Thyroid gland (tissue), 4 donors: Measurements from ENCODE around the gene DDRGK1. TPM values are rescaled to one million over a fixed set of nuclear protein-coding genes. Genes with fewer than 3 reads are reported as not detected.

Experiments used
- DNase-seq, 2 donors: peaks; one replicate each; pipeline ENCODE4 v3.0.0-alpha.2; 2019
- H3K27ac ChIP-seq, 3 donors: fragments of 200-600 bp; sonication (generic); 1 replicate in 2 of 3; 2 replicates in 1 of 3; pipeline ENCODE4 v1.5.1; 2016 to 2019; ENCODE audit warnings: mild to moderate bottlenecking in 1 of 3, moderate library complexity in 1 of 3
- H3K27me3 ChIP-seq: fragments of 200-600 bp; sonication (generic); one replicate; pipeline ENCODE4 v1.5.1; 2019
- H3K36me3 ChIP-seq, 2 donors: fragments of 200-600 bp; sonication (generic); one replicate each; pipeline ENCODE4 v1.5.1; 2016 to 2019
- H3K4me1 ChIP-seq, 2 donors: fragments of 200-600 bp; sonication (generic); one replicate each; pipeline ENCODE4 v1.5.1; 2017 to 2019
- H3K4me3 ChIP-seq, 3 donors: fragments of 200-600 bp; sonication (generic); replicated peaks in 1 of 3; 1 replicate in 2 of 3; 2 replicates in 1 of 3; pipeline ENCODE4 v1.5.1; 2016; ENCODE audit warnings: mild to moderate bottlenecking in 1 of 3
- H3K9me3 ChIP-seq: fragments of 200-600 bp; sonication (generic); one replicate; pipeline ENCODE4 v1.5.1; 2017
- CTCF ChIP-seq, 6 experiments: fragments of 200-600 bp in 3 of 6; fragments of 450-650 bp in 3 of 6; sonication (generic) in 3 of 6; IDR thresholded peaks; one replicate each; pipeline ENCODE4 v1.5.1; 2016 to 2019; ENCODE audit warnings: antibody characterized with exemption in 6 of 6, mild to moderate bottlenecking in 2 of 6, inconsistent platforms in 1 of 6, moderate library complexity in 1 of 6
- POLR2A ChIP-seq, 2 donors: fragments of 450-650 bp; IDR thresholded peaks; one replicate each; pipeline ENCODE4 v1.6.1; 2017; ENCODE audit warnings: antibody characterized with exemption in 2 of 2, mild to moderate bottlenecking in 2 of 2, moderate library complexity in 1 of 2
- WGBS, 2 donors: methylation state at CpG; one replicate each; pipeline ENCODE4 v1.1.5; 2017; 5-methylcytosine and 5-hydroxymethylcytosine counted together
- intact Hi-C: fragments of 100-400 bp; cut with DNase I; formaldehyde crosslinking; loops from one replicate; pipeline ENCODE4 v1.15.1; 2023
- total RNA-seq, 4 donors: library from RNA; depleted of rRNA; stranded (reverse); fragments of >200 nt; gene quantifications; one replicate each; pipeline ENCODE4 v1.2.3, GENCODE V29; 2016

The DDRGK1 gene
- total RNA-seq, 4 donors from 2014 or later, result 95.5 to 136 (median 126) TPM

DNA sequence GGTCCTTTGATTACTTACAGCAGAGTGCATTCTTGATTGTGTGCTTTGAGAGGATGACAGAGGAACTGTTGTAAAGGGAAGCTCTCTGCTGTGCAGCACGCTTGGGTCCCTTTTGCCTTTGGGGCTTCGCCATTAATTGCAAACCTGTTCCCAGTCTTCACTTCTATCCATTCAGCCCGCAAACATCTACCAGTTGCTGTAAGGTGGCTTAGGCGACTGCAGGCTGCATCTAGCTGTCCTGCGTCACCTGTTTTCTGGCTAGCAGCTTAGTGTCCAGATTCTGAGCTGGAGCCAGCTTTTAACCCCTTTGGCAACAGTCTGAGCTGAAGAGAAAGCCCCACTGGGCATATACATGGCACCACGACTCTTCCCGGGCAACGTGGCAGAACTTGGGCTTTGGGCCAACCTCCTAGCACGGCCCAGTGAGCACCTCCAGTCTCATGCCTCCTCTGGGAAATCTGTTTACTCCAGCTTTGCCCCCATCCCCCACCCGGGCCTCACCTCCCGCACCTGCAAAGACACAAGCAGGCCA, 42.3 kb downstream of the DDRGK1 start:
- Histone ChIP-seq H3K4me1 (peaks cover 21 to 41% of the 10 kb centered on the region in 2 donors), H3K4me3 (no peak overlapping the region), H3K27ac (peak overlapping the region; percentile 60 to 61 (median 61)), H3K9me3 (no peaks in the 10 kb centered on the region), H3K27me3 (no peaks in the 10 kb centered on the region), H3K36me3 (no peaks in the 10 kb centered on the region)
- 23 to 37% methylated on average over 11 of the region's 11 CpGs for WGBS, 2 donors
- DNase-seq, result peak; percentile 95 to 96
- no peak for TF ChIP-seq POLR2A (IDR thresholded peaks at IDR 0.05)
- TF ChIP-seq CTCF (IDR thresholded peaks at IDR 0.05), result no peak
- intact Hi-C loops, result no loop called here

- no peaks in the 10 kb centered on the region for H3K9me3 ChIP-seq
- DNase-seq, result no peak
- peaks cover 27 to 47% of the 10 kb centered on the region in 2 donors for H3K4me1 ChIP-seq
- 78 to 82% methylated on average over 5 of the region's 5 CpGs for WGBS, 2 donors
- no peak overlapping the region for H3K4me3 ChIP-seq
- H3K36me3 ChIP-seq, result no peaks in the 10 kb centered on the region
- no peaks in the 10 kb centered on the region for H3K27me3 ChIP-seq
- intact Hi-C loops, result no loop called here
- peak overlapping the region; percentile 60 to 61 (median 61) for H3K27ac ChIP-seq
- no peak for TF ChIP-seq POLR2A (IDR thresholded peaks at IDR 0.05)
- TF ChIP-seq CTCF (IDR thresholded peaks at IDR 0.05), result no peak
Observed at GRCh38 chr20:3161316-3162079, 43.0 kb downstream of the DDRGK1 start.

DNA sequence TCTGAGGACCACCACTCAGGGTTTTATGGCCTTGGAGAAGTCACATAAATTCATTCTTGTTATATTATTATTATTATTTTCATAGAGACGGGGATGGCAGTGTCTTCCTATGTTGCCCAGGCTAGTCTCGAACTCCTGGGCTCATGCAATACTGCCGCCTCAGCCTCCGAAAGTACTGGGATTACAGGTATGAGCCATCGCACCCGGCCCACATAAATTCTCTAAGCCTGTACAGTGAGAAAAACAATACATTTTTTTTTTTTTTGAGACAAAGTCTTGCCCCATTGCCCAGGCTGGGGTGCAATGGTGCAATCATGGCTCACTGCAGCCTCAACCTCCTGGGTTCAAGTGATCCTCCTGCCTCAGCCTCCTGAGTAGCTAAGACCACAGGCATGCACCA, 44.1 kb downstream of the DDRGK1 start:
- no peak for TF ChIP-seq POLR2A (IDR thresholded peaks at IDR 0.05)
- TF ChIP-seq CTCF (IDR thresholded peaks at IDR 0.05), result no peak
- Histone ChIP-seq H3K27ac (peak overlapping the region in 1 of 3 donors; percentile 88), H3K9me3 (no peaks in the 10 kb centered on the region), H3K4me3 (no peak overlapping the region), H3K4me1 (peaks cover 30 to 48% of the 10 kb centered on the region in 2 donors), H3K27me3 (no peaks in the 10 kb centered on the region), H3K36me3 (no peaks in the 10 kb centered on the region)
- DNase-seq, result no peak
- intact Hi-C loops, result no loop called here
- WGBS, 2 donors, result 96 to 98% methylated on average over 6 of the region's 6 CpGs

GRCh38 chr20:3158968-3159431, 45.5 kb downstream of the DDRGK1 start:
- H3K9me3 ChIP-seq, result no peaks in the 10 kb centered on the region
- intact Hi-C loops, result no loop called here
- WGBS, 2 donors, result 2 to 3% methylated on average over 10 of the region's 10 CpGs
- H3K4me1 ChIP-seq, result peaks cover 30 to 48% of the 10 kb centered on the region in 2 donors
- no peak for DNase-seq
- H3K36me3 ChIP-seq, result no peaks in the 10 kb centered on the region
- peak overlapping the region; percentile 59 to 95 (median 87) for H3K4me3 ChIP-seq
- H3K27me3 ChIP-seq, result no peaks in the 10 kb centered on the region
- no peak for TF ChIP-seq POLR2A (IDR thresholded peaks at IDR 0.05)
- TF ChIP-seq CTCF (IDR thresholded peaks at IDR 0.05), result no peak
- peak overlapping the region in 2 of 3 donors; percentile 77 to 88 for H3K27ac ChIP-seq

DNA sequence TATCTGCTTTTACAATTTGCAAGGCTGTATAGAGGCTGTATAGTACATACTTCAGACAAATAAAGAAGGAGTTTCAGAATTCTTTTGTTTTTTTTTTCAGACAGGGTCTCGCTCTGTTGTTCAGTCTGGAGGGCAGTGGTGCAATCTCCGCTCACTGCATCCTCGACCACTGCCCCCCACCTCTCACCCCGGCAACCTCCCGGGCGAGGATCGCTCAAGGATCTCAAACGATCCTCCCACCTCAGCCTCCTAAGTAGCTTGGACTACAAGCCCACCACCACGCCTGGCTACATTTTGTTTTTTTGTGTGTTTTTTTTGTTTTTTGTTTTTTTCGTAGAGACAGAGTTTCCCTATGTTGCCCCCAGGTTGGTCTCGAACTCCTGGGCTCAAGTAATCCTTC, 46.7 kb downstream of the DDRGK1 start:
- H3K9me3 ChIP-seq, result no peaks in the 10 kb centered on the region
- H3K4me3 ChIP-seq, result no peak overlapping the region
- H3K27ac ChIP-seq, result peak overlapping the region in 1 of 3 donors; percentile 88
- peaks cover 29 to 39% of the 10 kb centered on the region in 2 donors for H3K4me1 ChIP-seq
- no peaks in the 10 kb centered on the region for H3K36me3 ChIP-seq
- TF ChIP-seq POLR2A (IDR thresholded peaks at IDR 0.05) (no peak), CTCF (IDR thresholded peaks at IDR 0.05) (no peak)
- WGBS, 2 donors, result 75 to 76% methylated on average over 11 of the region's 11 CpGs
- intact Hi-C loops, result no loop called here
- no peak for DNase-seq
- H3K27me3 ChIP-seq, result no peaks in the 10 kb centered on the region
